Measurements from ENCODE around the gene ANO6. TPM values are rescaled to one million over a fixed set of nuclear protein-coding genes. Genes with fewer than 3 reads are reported as not detected.

ANO6 gene
- total RNA-seq, 2 donors from 2014 or later, result 32.2 to 69.5 TPM

DNA sequence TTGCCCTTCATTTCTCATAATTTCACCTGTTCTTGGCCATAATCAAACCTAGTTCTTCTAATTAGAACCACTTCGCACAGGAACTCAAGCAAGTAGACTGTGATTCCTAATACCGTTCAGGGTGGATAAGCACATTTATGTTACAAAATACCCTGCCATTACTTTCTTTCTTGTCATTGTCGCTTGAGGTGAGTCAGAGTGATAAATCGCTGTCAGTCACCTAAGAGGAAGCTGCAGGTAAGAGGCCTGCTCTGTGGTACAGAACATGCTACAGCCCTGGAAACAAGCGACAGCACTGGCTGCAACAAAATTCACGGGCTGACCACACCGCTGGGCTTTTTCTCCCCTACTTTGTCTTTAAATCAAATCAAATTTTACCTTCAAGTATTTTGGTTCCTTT lies 218.2 kb downstream of the ANO6 start:
- Mint-ChIP-seq H3K4me1 (peaks cover 4% of the 10 kb centered on the region), H3K36me3 (ENCODE audit: low read depth) (no peaks in the 10 kb centered on the region), H3K27me3 (no peaks in the 10 kb centered on the region), H3K4me3 (no peak overlapping the region), H3K27ac (no peak overlapping the region)
- no peaks in the 10 kb centered on the region for H3K9me3 ChIP-seq (ENCODE audit: control insufficient read depth, low read length, poor library complexity, severe bottlenecking)
- DNase-seq, result no peak
- no peak for ATAC-seq

- no peaks in the 10 kb centered on the region for H3K9me3 ChIP-seq (ENCODE audit: control insufficient read depth, low read length, poor library complexity, severe bottlenecking)
- no peak overlapping the region for H3K27ac Mint-ChIP-seq
- H3K4me1 Mint-ChIP-seq, result peaks cover 2% of the 10 kb centered on the region
- DNase-seq (no peak), ATAC-seq (no peak)
- H3K4me3 Mint-ChIP-seq, result no peak overlapping the region
- H3K36me3 Mint-ChIP-seq (ENCODE audit: low read depth), result no peaks in the 10 kb centered on the region
- no peaks in the 10 kb centered on the region for H3K27me3 Mint-ChIP-seq
Measured at GRCh38 chr12:45435945-45436710, 220.2 kb downstream of the ANO6 start.

DNA sequence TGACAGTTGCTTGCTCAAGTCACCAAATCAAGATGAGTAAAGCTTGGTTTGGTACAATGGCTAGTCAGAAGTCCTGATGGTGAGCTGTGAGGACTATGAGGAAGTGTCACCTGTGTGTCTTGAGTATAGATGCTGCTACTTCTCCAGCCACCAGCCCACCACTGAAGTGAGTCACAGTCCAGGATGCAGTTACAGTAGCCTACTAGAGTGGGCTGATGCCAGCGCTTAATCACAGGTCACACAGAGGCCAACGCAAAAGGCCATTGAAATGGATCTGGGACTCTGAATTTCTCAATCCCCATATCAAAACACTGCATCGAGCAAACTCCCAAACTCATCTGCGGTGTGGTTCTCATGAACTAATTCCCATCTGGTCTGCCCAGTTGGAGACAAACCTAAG lies 223.1 kb downstream of the ANO6 start:
- H3K27me3 Mint-ChIP-seq, result no peaks in the 10 kb centered on the region
- no peak for DNase-seq
- no peak for ATAC-seq
- H3K36me3 Mint-ChIP-seq (ENCODE audit: low read depth), result no peaks in the 10 kb centered on the region
- no peaks in the 10 kb centered on the region for H3K9me3 ChIP-seq (ENCODE audit: control insufficient read depth, low read length, poor library complexity, severe bottlenecking)
- peaks cover 2% of the 10 kb centered on the region for H3K4me1 Mint-ChIP-seq
- no peak overlapping the region for H3K4me3 Mint-ChIP-seq
- no peak overlapping the region for H3K27ac Mint-ChIP-seq

- Mint-ChIP-seq H3K4me1 (no peaks in the 10 kb centered on the region), H3K4me3 (no peak overlapping the region), H3K27me3 (no peaks in the 10 kb centered on the region), H3K27ac (no peak overlapping the region), H3K36me3 (ENCODE audit: low read depth) (no peaks in the 10 kb centered on the region)
- ATAC-seq (no peak), DNase-seq (no peak)
- no peaks in the 10 kb centered on the region for H3K9me3 ChIP-seq (ENCODE audit: control insufficient read depth, low read length, poor library complexity, severe bottlenecking)
Measured at GRCh38 chr12:45446013-45446412, 230.1 kb downstream of the ANO6 start.

- Mint-ChIP-seq H3K4me1 (no peaks in the 10 kb centered on the region), H3K27ac (no peak overlapping the region), H3K27me3 (peaks cover 12% of the 10 kb centered on the region), H3K4me3 (no peak overlapping the region), H3K36me3 (ENCODE audit: low read depth) (no peaks in the 10 kb centered on the region)
- no peaks in the 10 kb centered on the region for H3K9me3 ChIP-seq (ENCODE audit: control insufficient read depth, low read length, poor library complexity, severe bottlenecking)
- ATAC-seq (no peak), DNase-seq (no peak)
Measured at GRCh38 chr12:45458238-45458637, 242.3 kb downstream of the ANO6 start.

GRCh38 chr12:45458854-45459807 lies 243.2 kb downstream of the ANO6 start:
- Mint-ChIP-seq H3K4me1 (no peaks in the 10 kb centered on the region), H3K27ac (no peak overlapping the region), H3K36me3 (ENCODE audit: low read depth) (peaks cover 2% of the 10 kb centered on the region), H3K4me3 (no peak overlapping the region), H3K27me3 (peaks cover 12% of the 10 kb centered on the region)
- no peak for ATAC-seq
- DNase-seq, result no peak
- H3K9me3 ChIP-seq (ENCODE audit: control insufficient read depth, low read length, poor library complexity, severe bottlenecking), result no peaks in the 10 kb centered on the region

GRCh38 chr12:45462506-45462905 lies 246.6 kb downstream of the ANO6 start:
- H3K36me3 Mint-ChIP-seq (ENCODE audit: low read depth), result peaks cover 2% of the 10 kb centered on the region
- no peak overlapping the region for H3K4me3 Mint-ChIP-seq
- no peaks in the 10 kb centered on the region for H3K4me1 Mint-ChIP-seq
- DNase-seq, result no peak
- peaks cover 16% of the 10 kb centered on the region for H3K27me3 Mint-ChIP-seq
- H3K9me3 ChIP-seq (ENCODE audit: control insufficient read depth, low read length, poor library complexity, severe bottlenecking), result no peaks in the 10 kb centered on the region
- no peak overlapping the region for H3K27ac Mint-ChIP-seq
- no peak for ATAC-seq

DNA sequence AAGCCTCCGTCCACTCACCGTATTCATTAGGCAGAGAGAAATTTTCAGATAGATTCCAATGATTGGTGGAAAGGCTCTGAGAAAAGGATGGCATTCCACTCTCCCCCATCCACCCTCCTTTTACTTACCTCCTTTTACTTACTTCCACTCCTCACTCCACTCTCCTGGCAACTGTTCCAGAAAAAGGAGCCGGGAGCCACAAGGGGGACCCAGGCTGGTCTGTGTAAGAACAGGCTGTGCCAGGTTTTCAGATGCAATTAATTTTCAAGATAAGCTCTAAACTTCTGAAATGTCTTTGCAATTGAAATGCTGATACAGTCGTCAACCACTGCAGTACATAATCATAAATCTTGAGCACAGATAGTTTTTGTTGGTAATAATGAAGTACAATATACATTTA lies 248.8 kb downstream of the ANO6 start:
- H3K9me3 ChIP-seq (ENCODE audit: control insufficient read depth, low read length, poor library complexity, severe bottlenecking), result no peaks in the 10 kb centered on the region
- Mint-ChIP-seq H3K4me3 (no peak overlapping the region), H3K27ac (no peak overlapping the region), H3K36me3 (ENCODE audit: low read depth) (peaks cover 2% of the 10 kb centered on the region), H3K27me3 (peaks cover 16% of the 10 kb centered on the region), H3K4me1 (peaks cover 4% of the 10 kb centered on the region)
- no peak for DNase-seq
- no peak for ATAC-seq

DNA sequence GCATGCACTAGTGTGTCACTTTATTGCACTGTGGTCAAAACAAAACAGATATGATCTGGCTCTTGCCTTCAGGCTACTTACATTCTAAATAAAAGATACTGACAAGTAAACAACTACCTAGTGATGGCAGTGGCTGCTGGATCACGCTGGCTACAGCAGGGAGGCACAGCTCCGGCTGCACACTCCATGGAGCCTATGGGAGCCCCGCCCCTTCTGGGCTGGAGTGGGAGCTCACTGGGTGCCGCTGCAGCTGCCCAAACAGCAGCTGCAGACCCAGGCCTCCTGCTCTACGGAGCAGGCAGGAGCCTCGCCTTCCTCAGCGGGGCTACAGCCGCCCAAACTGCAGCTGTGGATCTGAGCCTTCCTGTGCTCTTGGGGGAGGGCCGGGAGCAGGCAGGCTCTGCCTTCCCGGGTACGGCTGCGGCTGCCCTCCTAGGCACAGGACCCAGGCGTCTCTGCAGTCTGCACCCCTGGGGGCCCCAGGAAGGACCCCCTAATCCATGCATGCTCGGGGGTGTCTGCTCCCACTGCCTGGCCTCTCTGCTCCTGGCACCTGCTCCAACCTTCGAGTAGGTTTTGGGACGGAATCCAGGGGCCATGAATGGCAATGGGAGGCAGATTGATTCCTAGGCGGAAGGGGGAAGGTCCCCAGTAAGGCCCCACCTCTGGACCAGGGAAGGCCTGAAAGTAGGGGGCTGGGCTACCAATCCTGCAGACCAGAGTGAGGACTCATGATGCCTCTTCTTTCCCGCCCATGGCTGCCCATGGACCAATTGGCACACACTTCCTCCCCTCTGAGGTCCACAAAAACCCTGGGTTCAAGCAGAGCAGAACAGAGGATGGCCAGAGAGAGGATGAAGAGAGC lies 253.1 kb downstream of the ANO6 start:
- peaks cover 3% of the 10 kb centered on the region for H3K36me3 Mint-ChIP-seq (ENCODE audit: low read depth)
- peaks cover 12% of the 10 kb centered on the region for H3K4me1 Mint-ChIP-seq
- no peaks in the 10 kb centered on the region for H3K9me3 ChIP-seq (ENCODE audit: control insufficient read depth, low read length, poor library complexity, severe bottlenecking)
- H3K27ac Mint-ChIP-seq, result no peak overlapping the region
- H3K27me3 Mint-ChIP-seq, result peaks cover 4% of the 10 kb centered on the region
- no peak for ATAC-seq
- peak overlapping the region; percentile 64 for H3K4me3 Mint-ChIP-seq
- no peak for DNase-seq

DNA sequence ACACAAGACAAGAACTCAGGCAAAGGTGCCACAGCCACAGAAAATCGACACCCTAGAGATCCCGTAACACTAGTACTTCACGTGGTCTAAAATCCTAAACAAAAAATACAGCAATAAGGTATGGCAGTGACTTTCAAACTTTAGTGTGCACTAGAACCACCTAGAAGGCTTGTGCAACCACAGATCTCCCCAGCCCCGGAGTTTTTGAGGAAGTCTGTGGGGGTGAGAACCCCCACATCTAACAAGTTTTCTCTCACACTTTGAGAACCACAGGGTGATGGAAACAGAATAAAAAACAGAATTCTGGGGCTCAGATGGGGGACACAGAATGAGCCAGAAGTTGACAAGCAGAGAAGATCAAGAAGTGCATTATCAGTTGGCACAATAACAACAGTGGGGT lies 254.0 kb downstream of the ANO6 start:
- H3K4me3 Mint-ChIP-seq, result peak overlapping the region; percentile 1
- H3K36me3 Mint-ChIP-seq (ENCODE audit: low read depth), result peaks cover 3% of the 10 kb centered on the region
- no peaks in the 10 kb centered on the region for H3K27me3 Mint-ChIP-seq
- DNase-seq, result no peak
- ATAC-seq, result peak; percentile 93
- no peak overlapping the region for H3K27ac Mint-ChIP-seq
- peaks cover 12% of the 10 kb centered on the region for H3K4me1 Mint-ChIP-seq
- no peaks in the 10 kb centered on the region for H3K9me3 ChIP-seq (ENCODE audit: control insufficient read depth, low read length, poor library complexity, severe bottlenecking)

GRCh38 chr12:45473636-45474035 lies 257.7 kb downstream of the ANO6 start:
- DNase-seq, result no peak
- H3K36me3 Mint-ChIP-seq (ENCODE audit: low read depth), result peaks cover 3% of the 10 kb centered on the region
- peaks cover 3% of the 10 kb centered on the region for H3K9me3 ChIP-seq (ENCODE audit: control insufficient read depth, low read length, poor library complexity, severe bottlenecking)
- peaks cover 12% of the 10 kb centered on the region for H3K4me1 Mint-ChIP-seq
- no peak overlapping the region for H3K4me3 Mint-ChIP-seq
- no peak overlapping the region for H3K27ac Mint-ChIP-seq
- ATAC-seq, result no peak
- no peaks in the 10 kb centered on the region for H3K27me3 Mint-ChIP-seq

DNA sequence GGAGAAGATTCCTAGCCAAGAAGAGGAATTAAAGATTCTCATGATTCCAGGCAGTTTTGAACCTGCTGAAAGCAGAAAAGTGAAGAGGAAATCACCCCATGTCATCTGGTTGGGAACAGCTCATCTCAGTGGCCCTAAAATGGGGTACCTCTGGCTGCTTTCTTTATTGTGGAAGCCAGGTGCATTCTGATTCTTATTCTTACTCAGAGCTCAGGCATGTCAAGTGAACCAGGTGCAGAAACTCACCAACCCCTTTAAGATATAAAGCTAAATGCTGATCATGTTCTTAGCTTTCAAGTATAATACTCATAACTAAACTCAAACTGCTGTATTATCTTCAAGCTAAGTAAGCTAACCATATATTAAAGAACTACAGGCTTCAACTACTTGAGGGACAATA lies 259.7 kb downstream of the ANO6 start:
- peaks cover 6% of the 10 kb centered on the region for H3K9me3 ChIP-seq (ENCODE audit: control insufficient read depth, low read length, poor library complexity, severe bottlenecking)
- Mint-ChIP-seq H3K36me3 (ENCODE audit: low read depth) (peaks cover 3% of the 10 kb centered on the region), H3K4me1 (no peaks in the 10 kb centered on the region), H3K27me3 (no peaks in the 10 kb centered on the region), H3K4me3 (no peak overlapping the region), H3K27ac (no peak overlapping the region)
- DNase-seq (no peak), ATAC-seq (no peak)

GRCh38 chr12:45477526-45477925 lies 261.6 kb downstream of the ANO6 start:
- Mint-ChIP-seq H3K27ac (no peak overlapping the region), H3K4me1 (no peaks in the 10 kb centered on the region), H3K4me3 (no peak overlapping the region), H3K27me3 (no peaks in the 10 kb centered on the region), H3K36me3 (ENCODE audit: low read depth) (peaks cover 3% of the 10 kb centered on the region)
- ATAC-seq (no peak), DNase-seq (no peak)
- peaks cover 6% of the 10 kb centered on the region for H3K9me3 ChIP-seq (ENCODE audit: control insufficient read depth, low read length, poor library complexity, severe bottlenecking)
